ENCODE measurements around the gene CYB5RL.

Gene CYB5RL

GRCh38 chr1:54151013-54151412, 48.8 kb downstream of the CYB5RL start:
- H3K27ac ChIP-seq (ENCODE audit: low read depth in 2 of 2, low read length in 2 of 2): no peak overlapping the region
- H3K36me3 ChIP-seq (ENCODE audit: control insufficient read depth in 2 of 2, insufficient read depth in 2 of 2, low read length in 2 of 2): no peaks in the 10 kb centered on the region
- no peak overlapping the region for H3K4me3 ChIP-seq (ENCODE audit: low read length in 2 of 2)
- no peaks in the 10 kb centered on the region for H3K9me3 ChIP-seq (ENCODE audit: control insufficient read depth in 2 of 2, low read length in 2 of 2)
- no peaks in the 10 kb centered on the region for H3K27me3 ChIP-seq (ENCODE audit: control insufficient read depth in 2 of 2, insufficient read depth in 2 of 2, low read length in 2 of 2)
- H3K9ac ChIP-seq (ENCODE audit: low read depth in 1 of 2, low read length in 2 of 2): no peak overlapping the region
- H3K4me1 ChIP-seq (ENCODE audit: control insufficient read depth in 2 of 2, insufficient read depth in 2 of 2, low read length in 2 of 2): peaks cover 3 to 8% of the 10 kb centered on the region in 2 donors
